C4-2B (cell line): ENCODE results near the gene SLC22A7.
"Not testable (repeated sequence)": the region's sequence is repeated elsewhere in the genome, so short reads cannot be mapped to it uniquely, and the experiment has no call there.

ENCODE experiments used
- CTCF ChIP-seq: fragments of 450-650 bp; conservative IDR thresholded peaks from 2 replicates; pipeline ENCODE4 v1.5.1; 2017; ENCODE audit warnings: mild to moderate bottlenecking
- ZFX ChIP-seq: fragments of 450-650 bp; IDR thresholded peaks from 2 replicates; pipeline ENCODE4 v1.6.1; 2017

GRCh38 chr6:43351951-43352350, 53.9 kb downstream of the SLC22A7 start:
- not testable (repeated sequence) for TF ChIP-seq CTCF, ZFX
